GM21528 (cell line): ENCODE data around the gene DGKG.

ENCODE experiments used
- ATAC-seq: cut with Tn5 transposase; IDR thresholded peaks from one replicate; pipeline ENCODE4 v1.9.1; 2021; ENCODE audit warnings: mild to moderate bottlenecking, moderate library complexity; ENCODE audit not compliant: unreplicated experiment, low FRiP score

DGKG gene

GRCh38 chr3:186097317-186097662 is 264.7 kb downstream of the DGKG start:
- ATAC-seq = no peak
